Activated CD4-positive, alpha-beta T cell treated with anti-CD3 and anti-CD28 coated beads, Interleukin-2, amount 50 U/mL, for 16 hours (primary cell): ENCODE results near the gene PPL.
"Not testable (repeated sequence)": the region's sequence is repeated elsewhere in the genome, so short reads cannot be mapped to it uniquely, and the experiment has no call there.

Experiments used
- DNase-seq: peaks from one replicate; pipeline ENCODE4 v3.0.0-alpha.2; 2020

Gene PPL

DNA sequence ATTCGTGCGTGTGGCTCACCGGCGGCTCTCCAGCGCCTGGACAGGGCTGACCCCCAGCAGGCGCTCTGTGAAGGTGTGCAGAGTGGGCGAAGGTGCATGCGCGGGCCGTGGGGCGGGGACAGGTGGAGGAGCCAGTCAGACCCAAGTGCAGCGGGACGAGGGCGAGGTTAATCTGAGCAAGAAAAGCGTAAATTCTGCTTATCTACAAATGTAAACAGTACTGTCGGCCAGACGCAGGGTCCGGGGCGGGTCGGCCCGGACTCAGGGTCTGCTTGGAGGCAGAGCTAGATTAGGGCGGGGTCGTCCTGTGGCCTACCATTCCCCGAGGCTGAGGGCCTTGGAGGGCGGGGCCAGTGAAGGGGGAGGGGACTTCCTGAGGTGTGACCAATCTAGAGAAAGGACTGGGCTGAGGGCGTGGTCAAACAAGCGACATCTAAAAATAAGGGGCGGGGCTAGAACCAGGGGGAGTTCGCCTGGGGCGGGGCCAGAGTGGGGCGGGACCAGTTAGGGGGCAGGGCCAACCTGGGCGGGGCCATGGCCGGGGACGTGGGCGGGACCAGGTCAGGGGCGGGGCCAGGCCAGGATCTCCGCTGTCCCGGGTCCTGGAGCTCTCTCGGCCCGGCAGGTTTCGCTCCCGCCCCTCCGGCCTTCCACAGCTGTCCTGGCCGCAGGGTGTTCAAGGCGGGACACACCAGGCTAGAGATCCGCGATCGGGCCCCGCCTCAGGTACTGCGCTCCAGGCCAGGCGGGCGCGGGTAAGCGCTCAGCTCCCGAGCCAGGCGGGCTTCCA, 21.0 kb upstream of the PPL start, which contains the start of gene SEC14L5:
SEC14L5 (plus strand) TSS at position 611 of the 790 bp plus-strand sequence. CDS start 994 bp downstream, outside the sequence.
- DNase-seq = peak; percentile 96

DNA sequence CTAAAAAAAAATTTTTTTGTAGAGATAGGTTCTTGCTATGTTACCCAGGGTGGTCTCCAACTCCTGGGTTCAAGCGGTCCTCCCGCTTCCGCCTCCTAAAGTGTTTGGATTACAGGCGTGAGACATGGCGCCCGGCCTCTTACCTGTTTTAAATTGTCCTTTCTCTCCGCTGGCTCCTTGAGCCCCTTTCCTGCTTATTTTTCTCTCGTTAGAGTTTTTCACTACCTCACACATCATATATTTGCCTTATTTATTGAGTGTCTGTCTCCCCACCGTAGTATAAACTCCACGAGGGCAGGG, 20.4 kb upstream of the PPL start:
- no peak for DNase-seq

DNA sequence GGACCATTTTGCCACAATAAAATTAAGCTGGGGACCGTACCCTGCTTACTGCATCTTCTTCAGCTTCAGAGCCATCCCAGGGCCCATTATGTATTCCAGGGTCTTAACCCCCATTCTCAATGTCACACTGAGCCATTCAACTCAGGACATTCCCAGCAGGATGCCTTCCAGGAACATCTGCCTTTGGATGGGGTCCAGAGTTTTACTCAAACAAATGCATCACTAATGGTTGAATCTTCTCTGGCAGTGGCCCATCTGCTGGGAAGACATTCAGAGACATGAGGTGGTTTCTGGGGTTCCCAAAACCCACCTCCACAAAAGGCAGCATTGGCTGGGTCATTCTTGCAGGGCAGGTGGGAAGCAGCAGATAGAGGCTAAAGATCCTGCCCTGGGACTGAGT, 17.8 kb upstream of the PPL start:
- no peak for DNase-seq

DNA sequence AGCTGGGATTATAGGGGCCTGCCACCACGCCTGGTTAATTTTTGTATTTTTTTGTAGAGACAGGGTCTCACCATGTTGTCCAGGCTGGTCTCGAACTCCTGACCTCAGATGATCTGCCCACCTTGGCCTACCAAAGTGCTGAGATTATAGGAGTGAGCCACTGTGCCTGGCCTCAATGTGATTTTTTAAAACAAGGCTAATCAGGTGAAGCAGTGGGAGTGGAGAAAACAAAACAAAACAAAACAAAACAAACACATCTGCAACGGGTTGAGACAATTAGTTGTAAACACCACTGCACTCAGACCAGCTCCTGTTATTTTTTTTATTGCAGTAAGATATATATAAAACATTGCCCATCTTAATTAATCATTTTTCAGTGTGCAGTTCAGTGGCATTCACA, 14.6 kb upstream of the PPL start:
- not testable (repeated sequence) for DNase-seq

DNA sequence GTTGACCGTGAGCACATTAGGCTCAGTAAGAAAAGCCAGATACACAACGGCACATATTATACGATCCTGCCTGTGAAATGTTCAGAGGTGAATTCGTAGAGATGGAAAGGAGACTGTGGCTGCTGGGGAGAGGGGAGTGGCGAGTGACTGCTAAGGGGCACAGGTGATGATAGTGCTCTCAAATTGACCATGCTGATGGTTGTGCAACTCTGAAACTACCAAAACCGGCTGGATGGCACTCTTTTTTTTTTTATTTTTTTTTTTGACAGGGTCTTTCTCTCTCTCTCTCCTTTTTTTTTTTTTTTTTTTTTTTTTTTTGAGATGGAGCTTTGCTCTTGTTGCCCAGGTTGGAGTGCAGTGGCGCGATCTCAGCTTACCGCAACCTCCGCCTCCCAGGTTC, 13.0 kb upstream of the PPL start:
- no peak for DNase-seq

DNA sequence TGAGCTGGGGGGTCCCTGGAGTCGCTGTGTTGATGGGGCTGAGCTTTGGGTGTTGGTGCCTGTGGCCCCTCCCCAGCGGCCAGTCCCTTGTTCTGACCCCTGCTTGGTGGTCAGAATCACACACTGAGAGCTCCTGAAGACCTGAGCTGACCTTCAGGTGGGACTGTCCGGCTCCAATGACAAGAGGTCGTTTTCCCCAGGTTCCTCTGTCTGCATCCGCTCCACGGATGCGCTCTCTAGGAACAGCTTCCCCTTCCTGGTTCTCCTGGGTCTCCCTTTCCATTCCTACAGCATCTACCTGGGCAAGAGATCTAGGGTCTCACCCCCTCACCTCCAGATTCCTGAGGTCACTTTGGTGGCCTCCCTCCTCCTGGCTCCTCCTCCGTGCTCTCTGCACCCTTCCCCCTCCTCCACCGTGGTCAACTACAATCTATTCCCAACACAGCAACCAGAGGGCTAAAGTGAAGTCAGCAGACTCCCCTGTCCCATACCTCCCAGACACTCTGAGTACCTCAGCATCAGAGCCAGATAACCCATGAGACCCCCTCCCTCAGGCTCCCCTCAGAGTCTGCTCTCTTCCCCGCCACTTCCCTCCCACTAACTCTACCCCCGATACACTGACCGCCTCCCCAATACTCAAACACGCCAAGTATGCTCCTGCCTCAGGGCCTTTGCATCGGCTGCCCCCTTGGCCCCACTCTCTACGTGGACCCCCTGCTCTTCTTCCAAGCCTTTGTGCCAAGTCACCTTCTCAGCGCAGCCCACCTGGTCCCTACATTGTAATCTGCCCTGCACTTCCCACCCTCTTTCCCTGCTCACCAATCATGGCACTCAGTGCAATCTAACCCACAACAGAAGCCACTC, 12.2 kb upstream of the PPL start:
- DNase-seq = no peak

DNA sequence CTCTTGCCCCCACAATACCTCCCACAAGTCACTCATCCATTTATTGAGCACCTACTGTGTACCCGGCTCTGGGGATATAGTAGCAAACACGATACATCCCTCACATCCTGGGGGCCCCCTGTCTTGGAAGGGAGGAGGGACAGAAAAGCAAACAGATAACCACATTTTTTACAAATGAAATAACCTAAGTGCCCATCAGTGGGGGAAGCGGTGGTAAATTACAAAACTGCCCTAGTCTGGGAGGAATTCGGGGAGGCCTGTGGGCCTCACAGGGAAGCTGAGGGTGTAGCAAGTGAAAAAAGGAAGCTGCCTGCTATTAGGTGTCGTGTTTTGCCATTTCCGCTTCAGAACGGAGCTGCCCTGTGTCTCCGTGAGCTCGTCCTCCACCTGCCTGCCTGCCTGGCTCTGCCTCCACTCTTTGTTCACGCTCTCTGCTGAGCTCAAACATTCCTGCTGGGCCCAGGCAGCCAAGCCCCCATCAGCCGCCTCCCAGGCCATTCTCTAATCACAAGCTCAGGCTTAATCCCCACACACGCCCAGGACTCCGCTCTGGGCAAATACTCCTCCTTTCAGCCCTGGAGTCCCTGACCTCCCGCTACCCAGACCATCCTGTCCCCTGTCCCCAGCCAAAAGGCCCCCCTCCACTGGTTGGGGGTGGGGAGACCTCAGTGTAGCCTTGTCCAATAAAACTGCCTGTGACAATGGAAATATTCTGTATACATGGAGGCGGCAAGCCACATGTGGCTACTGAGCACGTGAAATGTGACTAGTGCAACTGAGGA, 11.0 kb upstream of the PPL start:
- no peak for DNase-seq

DNA sequence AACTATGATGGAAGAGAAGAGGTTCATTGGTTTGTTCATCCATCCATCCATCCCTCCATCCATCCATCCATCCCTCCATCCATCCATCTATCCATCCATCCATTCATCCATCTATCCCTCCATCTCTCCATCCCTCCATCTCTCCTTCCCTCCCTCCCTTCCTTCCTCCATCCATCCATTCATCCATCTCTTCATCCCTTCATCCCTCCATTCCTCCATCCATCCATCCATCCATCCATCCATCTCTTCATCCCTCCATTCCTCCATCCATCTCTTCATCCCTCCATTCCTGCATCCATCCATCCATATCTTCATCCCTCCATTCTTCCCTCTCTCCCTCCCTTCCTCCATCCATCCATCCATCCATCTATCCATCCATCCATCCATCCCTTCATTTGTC, 10.0 kb upstream of the PPL start:
- no peak for DNase-seq

DNA sequence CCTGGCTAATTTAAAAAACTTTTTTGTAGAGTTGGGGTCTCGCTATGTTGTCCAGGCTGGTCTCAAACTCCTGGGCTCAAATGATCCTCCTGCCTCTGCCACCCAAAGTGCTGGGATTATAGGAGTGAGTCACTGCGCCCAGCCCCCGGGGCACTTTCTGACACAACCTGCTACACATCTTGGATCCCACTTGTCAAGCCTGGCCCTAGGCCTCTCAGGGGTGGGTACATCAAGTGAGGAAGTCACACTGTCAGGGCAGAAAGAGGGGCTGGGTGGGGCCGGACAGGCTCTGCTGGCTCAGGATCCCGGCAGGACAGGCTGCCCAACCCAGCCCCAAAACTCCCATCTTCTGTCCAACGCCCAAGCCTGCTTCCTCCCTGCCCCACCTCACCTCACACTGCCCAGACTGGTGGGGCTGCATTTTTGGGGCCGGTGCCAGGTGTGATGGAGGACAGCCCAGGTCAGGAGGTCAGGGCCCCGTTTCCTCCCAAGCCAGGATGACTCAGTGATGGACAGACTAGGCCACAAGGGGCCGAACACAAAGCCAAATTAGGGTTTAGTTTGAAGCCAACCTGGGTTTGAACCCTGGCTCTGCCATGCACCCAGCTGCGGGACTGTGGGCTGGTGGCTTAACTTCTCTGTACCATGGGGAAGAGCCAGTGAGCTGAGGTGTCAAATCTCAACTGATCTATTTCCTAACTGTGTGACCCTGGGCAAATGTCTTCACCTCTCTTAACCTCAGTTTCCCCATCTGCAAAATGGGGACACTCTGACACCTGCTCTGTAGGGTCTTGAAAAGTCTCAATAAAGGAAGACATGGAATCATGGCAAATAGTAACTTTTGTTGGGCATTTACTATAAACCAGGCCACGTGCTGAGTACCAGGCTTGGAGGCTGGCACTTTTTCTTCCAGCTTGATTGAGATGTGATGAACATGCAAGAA, 8.9 kb upstream of the PPL start:
- DNase-seq = no peak

DNA sequence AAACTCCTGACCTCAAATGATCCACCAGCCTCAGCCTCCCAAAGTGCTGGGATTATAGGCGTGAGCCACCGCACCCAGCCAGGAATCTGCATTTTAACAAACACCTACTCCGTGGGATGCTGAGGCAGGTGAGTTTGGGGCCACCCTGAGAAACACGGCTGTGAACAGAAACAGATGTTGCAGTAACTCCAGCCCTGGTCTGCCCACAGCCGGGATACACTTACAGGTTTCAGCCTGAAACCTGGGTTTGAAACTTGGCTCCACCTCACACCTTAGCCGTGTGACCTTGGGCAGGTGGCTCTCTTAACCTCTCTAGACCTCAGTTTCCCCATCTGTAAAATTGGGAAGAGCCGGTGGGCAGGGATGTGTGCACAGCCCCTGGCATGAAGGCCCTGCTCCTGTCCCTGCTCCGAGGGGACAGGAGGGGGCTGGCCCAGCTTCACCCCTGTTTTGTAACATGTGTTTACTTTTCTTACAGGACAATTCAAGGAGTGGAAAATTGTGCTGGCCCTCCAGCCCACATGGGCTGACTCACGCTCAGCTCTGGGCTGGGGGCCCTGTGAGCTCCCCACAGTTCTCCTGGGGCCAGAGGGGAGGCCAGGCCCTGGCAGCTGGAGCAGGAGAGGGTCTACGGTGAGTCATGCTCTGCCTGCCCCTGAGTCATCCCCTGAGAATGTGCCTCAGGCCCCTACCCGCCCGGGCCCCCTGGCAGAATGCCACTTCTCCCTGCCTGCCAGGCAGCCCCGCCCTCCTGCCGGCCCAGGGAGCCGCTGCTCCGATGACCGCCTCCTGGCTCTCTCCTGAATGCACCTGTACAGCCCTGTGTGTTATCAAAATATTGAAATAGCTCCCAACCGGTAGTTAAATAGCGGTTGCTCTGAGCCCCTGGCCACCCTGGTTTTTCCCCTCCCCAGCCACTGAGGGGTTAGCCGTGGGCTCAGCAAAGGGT, 7.7 kb upstream of the PPL start:
- DNase-seq = no peak

DNA sequence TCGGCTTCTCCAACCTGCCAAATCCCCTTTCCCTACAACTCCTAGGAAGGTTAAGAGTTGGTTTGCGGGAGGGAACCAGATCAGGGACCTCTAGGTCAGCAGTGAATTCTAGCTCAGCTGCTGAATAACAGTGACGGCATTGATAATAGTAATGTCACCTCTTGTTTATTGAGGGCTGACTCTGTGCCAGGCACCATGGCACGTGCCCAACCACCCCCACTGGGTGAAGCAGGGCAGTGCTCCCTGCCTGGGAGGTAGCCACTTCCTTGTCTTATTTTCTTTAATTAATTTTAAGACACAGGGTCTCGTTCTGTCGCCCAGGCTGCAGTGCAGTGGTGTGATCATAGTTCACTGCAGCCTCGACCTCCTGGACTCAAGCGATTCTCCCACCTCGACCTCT, 5.5 kb upstream of the PPL start:
- no peak for DNase-seq

DNA sequence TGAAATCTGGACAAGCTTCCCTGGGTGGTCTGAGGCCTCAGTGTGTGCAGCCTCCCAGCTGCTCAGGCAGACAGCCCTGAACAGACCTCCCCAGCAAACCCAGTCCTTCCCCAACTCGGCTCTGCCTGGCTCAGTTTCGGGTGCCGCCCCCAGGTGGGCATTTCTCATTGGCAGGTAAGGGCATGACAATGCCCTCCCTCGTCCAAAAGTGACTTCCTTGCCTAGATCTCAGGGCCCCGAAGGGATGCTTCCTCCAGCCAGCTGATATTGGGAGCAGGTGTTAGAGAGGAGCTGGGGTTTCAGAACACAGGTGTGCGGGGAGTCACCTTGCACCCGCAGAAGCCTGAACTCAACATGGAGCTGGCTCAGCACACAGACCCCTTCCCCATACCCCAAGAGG, 3.8 kb upstream of the PPL start:
- no peak for DNase-seq

DNA sequence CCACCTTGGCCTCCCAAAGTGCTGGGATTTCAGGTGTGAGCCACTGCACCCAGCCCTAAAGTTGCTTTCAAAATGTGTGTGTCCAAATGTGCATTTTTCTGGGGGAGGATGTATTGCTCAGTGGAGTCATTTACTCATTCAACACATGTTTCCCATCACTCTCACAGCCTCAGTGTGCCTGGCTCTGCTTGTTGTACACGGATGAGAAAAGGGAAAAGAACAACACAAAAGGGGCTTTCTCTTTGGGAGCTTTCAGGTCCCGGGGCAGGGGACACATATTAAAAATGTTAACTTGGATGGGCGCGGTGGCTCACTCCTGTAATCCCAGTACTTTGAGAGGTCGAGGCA, 1.7 kb upstream of the PPL start:
- no peak for DNase-seq

DNA sequence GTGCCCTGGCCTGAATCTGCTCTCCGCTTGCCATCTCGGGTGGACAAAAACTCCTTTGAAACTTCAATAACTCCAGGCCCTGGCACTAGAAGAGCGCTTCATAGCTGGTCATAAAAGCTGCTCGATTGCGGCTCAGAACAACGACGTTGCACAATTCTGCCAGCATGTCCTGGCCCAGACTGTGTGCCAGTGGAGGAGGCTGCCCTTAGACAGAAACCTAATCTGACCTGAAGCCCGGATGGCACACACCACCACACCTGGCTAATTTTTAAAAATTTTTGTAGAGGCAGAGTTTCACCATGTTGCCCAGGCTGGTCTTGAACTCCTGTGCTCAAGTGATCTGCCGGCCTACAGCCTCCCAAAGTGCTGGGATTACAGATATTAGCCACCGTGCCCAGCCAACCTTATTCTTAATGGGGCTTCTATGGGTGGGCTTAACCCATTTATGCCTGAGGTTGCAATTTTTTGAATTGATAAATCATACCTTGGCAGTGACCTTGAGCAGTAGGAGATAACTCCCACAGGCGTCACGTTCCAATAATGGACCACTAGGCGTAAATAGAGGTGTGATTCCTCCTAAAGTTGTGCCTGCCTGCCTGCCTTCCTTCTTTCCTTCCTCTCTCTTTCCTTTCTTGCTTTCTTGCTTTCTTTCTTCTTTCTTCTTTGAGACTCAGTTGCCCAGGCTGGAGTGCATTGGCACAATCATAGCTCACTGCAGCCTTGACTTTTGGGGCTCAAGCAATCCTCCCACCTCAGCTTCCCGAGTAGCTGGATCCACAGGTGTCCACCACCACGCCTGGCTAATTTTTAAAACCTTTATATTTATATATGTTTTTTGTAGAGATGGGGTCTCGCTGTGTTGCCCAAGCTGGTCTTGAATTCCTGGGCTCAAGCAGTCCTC, 1.1 kb upstream of the PPL start:
- no peak for DNase-seq

DNA sequence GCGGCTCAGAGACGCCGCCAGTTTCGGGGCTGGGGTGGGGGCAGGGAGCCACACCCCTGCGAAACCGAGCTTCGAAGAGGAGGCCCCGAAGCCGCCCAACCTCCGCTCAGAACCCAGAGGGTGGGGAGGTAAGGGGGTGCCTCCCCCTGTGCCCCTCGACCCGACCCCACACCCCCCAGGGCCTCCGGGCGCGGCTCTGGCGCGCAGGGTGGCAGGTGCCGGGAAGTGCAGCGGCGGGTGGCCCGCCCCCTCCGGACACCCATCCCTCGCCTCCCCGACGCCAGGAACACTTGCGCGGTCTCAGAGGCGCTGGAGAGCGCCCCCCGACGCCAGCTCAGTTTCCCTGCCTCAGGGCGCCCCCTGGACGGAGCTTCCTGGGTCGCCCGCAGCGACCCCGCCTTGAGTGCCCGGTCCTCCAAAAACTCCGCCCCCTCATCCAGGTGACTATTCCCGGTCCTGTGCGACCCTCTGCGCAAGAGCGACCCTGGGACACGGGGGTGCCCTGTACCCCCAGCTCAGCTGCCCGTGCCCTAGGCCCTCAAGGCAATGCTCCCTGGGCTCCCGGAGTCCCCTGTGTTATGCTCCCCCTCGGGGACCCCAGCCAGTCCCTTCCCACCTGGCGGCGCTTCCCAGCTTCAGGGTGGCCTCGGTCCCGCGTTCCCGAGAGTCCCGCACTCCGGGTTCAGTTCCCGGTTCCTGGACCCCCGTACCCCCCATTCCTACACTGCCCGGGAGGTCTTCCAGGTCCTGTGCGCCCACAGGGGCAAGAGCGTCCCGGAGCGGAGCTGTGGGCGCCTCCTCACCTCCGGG, 562 bp downstream of the PPL start:
- DNase-seq = no peak

DNA sequence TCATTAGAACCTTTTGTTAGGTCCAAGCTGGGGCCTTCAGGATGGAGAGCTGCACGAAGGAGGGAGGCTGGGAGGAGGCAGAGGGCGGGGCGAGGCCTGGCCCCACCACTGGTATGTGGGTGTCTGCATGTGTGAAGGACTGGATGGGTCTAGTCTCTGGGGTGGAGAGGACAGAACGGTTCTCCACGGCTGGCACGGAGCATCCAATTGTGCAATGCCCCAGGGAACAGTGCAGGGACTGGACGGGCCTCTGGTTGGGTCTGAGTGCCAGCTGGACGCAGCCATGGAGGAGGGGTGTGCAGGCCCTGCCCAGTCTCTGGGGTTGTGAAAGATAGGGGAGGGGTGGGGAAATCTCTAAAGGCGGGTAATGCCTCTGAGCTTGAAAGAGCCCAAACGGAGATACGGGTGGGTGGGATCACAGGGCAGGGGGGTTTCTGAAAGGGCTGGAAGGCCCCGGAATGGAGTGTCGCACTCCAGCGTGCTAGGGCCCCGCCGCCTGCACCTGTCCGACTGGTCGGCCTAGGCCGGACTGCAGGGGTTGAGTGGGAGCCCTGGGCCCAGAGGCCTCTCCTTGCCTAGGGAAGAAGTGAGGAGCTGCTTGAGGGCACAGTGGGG, 1.6 kb downstream of the PPL start:
- no peak for DNase-seq

DNA sequence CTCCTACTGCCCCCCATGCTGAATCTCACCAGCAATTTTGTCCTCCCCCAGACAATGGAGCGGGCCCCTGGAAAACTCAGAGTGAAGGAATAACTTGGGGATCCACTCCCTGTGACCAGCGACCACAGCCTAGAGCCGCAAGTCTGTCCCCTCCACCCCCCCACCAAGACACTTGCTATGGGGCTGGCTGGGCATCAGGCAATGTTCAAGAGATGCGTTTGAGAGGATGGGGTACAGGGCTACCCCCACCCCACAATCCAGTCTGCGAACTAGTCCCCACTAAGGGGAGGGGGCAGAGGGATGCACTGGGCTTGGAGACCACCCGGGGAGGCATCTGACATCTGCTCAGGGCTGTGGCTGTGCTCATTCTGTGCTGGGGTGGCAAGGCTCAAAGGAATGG, 2.4 kb downstream of the PPL start:
- no peak for DNase-seq

DNA sequence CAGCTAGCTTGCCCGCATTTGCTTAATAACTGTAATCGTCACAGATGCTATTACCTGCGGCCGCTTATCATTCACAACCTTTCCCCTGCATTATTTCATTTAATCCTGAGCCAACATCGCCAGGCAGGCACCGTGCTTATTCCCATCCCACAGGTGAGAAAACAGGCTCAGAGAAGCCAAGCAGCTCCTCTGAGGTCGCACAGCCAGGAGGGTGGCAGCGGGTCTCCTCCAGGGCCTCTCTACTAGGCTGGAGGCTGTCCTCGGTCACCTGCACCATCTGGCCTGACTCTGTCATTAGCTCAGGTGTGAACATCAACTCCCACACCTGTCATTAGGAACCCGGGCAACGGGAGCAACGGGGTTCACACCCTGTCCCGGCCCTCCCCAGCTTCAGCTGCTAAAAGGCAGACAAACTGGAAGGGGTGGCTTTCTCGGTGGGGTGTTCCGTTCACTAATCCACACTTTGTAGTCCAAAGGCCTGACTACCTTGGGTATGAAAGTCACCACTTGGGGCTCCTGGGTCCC, 3.0 kb downstream of the PPL start:
- DNase-seq = no peak

DNA sequence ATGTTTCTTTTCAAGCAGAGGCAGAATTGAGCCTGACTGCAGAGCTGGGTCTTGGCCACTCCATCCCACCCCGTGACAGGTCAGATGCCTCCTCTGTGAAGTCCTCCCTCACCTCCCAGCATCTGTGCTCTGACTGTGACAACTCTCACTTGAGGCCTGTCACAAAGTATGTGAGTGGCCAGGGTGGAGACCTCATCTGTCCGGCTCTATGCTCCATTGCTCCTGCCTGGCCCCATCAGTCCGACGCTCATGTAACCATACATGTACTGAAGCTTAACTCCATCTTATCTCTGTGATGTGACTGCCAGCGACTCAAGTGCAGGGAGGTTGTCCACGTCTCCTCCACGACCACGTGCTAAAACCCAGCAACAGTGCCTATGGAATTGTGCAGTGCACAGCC, 3.5 kb downstream of the PPL start:
- DNase-seq = no peak
